Measurements from ENCODE around the gene CHD5.
"Not testable (repeated sequence)": the region's sequence is repeated elsewhere in the genome, so short reads cannot be mapped to it uniquely, and the experiment has no call there.

The CHD5 gene

DNA sequence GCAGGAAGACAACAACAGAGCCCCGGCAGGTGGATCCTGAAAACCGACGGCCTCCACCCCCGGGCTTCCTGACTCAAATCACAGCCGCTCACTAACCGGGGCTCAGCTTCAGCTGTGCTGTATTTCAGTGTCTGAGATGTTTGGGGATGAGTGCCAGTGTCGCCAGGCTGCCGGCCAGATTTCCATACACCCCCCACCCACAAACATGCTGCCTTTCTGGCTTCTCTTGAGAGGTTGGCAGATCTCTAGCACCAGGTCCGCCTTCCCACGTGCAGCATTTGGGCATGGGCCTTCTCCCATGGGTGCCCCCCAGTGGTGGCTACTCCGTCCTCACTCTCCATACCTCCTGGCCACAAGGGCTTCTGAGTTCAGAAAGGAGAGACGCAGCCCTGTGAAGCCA is 99.7 kb downstream of the CHD5 start:
- DNase-seq: no peak

DNA sequence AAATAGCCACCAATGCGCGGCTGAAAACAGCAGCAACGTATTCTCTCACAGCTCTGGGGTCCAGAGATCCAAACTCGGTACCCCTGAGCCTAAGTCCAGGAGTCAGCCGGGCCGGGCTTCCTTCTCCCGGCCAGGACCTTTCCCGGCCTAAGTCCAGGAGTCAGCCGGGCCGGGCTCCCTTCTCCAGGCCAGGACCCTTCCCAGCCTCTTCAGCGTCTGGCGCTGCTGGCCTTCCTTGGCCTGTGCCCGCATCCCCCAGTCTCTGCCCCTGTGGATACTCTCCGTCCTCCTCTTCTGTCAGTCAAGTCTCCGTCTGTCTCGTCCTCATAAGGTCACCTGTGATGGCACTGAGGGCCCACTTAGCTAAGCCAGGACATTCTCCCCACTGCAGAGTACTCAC is 102.2 kb downstream of the CHD5 start:
- no peak for DNase-seq

DNA sequence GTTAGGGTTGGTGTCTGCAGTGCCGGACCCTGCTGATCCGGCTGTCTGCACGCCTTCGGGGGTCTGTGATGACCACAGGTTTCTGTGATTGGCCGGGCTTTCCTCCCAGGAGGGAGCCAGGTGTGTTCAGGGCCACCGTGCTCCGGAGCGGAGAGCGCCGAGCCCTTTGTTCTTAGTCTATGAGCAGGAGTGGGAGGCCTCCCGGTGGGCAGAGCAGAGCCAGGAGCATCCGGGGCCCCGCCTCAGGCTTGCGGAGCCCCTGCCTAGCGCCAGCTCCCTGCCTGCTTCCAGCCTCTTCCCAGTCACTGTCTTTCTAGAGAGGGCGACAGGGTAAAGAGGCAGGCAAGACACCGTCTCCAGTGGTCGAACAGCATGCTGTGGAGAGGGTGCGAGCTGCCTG is 102.6 kb downstream of the CHD5 start:
- no peak for DNase-seq

DNA sequence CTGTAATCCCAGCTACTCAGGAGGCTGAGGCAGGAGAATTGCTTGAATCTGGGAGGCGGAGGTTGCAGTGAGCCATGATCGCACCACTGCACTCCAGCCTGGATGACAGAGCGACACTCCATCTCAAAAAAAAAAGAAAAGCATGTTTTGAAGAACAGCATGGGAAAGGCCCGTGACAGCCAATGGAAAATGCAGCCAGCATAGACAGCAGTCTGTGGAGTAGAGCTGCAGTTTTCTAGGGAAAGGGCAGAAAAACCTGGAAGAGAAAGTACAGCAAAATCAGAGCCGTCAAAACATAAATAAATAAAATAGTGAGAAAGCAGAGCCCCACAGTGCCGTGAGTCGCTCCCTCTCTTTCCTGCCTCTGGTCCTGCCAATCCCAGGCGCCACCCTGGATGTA is 103.1 kb downstream of the CHD5 start:
- not testable (repeated sequence) for DNase-seq

DNA sequence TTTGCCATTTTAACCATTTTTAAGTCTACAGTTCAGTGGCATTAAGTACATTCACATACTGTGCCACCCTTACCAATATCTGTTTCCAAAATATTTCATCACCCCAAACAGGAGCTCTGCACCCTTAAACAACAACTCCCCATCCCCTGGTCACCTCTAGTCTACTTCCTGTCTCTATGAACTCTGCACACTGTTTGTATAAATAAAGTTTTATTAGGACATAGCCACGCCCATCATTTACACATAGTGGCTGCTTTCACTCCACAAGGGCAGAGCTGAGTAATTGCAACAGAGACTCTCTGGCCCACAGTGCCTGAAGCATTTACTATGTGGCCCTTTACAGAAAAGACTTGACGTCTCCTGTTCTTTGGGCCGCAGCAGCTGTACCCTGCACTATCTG is 104.4 kb downstream of the CHD5 start:
- DNase-seq: no peak

DNA sequence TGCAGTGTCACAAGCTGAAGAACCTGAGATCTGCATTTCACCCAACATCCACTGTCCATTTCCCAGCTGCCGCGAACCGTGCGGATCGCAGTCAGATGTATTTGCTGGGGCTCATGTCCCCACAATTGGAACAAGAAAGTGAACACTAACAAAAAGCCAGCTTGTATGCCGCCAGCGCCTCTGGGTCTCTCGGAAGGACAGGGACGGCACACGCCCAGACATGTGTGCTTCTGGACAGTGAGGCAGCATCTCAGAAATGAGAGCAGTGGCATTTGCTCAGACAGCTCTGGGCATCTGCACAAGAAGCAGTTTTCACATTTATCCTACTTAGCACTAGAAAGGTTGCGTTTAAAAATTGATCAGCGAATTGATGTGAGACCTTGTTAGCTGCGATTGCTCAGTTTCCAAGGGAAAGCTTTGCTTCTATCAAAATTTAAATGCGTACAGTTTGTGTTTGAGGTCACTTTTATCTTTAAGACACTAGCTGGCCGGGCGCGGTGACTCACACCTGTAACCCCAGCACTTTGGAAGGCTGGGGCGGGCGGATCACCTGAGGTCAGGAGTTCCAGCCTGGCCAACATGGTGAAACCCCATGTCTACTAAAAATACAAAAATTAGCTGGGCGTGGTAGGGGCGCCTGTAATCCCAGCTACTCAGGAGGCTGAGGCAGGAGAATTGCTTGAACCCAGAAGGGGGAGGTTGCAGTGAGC is 105.8 kb downstream of the CHD5 start:
- DNase-seq: no peak

DNA sequence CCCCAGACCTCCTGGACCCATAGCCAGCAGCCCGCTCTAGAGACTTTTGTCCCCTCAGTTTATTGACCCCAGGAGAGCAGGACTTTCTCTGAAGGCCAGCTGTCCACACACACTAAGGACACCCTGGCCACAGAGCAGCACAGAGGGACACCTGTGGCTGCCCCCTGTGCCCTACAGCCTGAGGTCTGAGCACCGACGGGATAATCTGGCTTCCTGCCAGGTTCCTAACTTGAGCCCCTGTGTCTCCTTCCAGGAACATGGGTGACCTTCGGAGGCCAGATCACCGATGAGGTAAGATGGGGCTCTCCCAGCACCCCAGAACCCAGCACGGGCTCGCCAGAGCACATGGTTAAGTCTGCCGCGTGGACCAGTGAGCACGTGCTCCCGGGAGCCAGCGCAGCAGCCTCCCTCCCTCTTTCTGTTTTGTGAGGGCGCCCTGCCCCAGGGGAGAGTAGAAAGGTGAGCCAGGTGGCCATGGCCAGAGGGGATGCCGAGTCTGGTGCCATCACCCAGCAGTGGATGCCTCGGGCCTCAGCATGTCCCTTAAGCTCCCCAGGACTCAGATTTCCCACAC is 106.6 kb downstream of the CHD5 start:
- DNase-seq: no peak

DNA sequence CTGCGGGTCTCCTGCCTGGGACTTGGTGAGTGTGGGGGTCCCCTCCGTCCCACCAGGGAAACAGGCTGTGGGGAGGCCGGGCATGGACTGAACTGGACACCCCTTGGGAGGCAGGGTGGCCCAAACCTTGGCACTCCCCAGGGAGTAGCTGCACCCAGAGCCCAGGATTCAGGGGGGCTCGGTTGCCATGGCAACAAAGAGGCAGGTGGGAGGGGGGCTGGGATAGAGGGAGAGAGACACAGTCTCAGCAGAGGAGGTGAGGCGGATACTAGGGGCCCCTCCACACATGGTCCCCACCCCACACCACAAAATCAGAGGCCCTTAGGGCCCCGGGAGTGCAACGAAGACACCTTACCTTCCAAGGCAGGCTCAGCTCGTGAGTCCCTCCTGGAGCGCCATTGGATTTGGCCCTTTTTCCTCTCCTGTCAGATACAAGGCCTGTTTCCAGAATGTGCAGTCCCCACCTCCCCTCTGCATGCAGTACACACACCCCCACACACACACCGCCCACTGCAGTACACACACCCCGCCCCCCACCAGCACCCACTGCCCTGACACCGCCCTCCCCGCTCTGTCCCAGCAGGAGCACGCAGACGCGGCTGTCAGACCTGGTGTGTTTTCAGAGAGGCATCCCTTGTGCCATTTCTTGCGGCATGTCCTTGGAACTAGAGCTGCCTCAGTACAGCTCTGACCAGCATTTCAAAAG is 107.2 kb downstream of the CHD5 start:
- DNase-seq: no peak

DNA sequence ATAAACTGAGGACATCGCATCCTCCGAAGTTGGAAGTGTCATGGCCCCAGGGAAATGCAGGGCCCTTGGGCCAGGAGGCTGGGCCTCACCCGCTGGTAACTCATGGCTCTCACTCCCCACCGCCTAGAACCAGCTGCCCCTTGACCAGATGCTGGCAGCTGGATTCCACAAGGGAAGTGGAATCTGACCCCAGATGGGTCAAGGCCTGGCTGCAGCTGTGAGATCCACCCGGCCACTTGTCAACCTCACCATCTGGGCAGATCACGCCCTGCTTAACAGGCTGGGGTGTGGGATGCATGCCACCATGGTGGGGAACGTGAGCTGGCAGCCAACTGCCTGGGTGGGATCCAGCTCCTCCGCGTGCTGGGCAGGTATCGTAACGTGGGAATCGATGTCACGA is 108.9 kb downstream of the CHD5 start:
- no peak for DNase-seq

DNA sequence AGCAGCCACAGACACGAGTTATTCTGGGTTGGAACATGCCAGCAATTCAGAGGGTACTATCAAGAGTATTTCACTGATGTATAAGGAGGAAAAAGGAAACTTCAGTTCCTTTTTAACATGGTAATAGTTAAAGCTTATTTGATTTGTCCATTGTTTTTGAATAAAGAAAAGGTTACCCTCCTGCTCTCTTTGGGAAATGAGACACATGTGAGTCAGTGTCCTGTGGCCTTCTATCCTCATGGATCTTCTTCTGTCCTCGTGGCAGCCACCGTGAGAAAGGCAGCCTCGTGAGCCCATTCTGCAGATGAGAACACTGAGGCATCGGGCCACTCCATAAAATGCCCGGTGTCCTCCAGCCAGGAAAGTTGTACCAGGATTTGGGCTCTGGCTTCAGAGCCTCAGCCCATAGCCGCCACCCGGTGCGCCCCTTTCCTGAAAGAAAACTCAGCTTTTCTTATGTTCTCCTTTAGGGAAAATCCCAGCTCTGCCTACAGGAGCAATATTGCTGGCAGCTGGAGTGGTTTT is 109.6 kb downstream of the CHD5 start:
- DNase-seq: no peak

DNA sequence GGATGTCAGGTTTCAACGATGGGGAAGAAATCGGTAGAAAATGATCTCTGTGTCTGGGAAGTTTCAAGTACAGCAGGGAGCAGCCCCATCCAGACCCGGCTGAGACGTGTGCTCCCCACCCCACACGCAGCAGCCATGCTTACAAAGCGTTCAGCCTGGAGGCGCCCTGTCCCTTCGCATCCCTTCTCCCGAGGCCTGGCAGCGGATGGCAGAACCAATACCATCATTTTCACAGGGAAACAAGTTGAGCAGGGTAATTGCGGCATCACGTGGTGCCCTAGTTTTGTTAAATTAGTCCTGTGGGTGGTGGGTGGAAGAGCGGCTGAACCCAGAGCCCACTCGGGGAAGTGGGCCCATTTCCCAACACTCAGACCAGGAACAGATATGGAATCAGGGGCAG is 110.5 kb downstream of the CHD5 start:
- DNase-seq: no peak

DNA sequence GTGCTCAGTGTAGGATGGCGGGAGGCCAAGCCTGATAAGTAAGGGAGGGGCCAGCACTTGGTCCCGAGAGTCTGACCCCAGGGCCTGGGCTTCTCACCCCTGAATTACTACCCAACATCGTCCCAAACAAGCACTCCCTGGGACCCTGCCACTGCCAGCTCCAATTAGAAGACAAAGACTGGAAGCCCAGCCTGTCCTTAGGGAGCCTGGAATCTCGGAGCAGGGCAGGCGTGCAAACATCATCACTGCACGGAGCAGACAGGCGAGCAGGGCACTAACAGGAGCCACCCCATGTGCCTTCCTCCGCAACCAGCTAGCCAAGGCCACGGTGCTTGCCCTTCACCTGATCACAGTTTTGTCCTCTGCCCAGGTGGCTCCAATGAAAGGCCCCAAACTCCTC is 111.2 kb downstream of the CHD5 start:
- no peak for DNase-seq

DNA sequence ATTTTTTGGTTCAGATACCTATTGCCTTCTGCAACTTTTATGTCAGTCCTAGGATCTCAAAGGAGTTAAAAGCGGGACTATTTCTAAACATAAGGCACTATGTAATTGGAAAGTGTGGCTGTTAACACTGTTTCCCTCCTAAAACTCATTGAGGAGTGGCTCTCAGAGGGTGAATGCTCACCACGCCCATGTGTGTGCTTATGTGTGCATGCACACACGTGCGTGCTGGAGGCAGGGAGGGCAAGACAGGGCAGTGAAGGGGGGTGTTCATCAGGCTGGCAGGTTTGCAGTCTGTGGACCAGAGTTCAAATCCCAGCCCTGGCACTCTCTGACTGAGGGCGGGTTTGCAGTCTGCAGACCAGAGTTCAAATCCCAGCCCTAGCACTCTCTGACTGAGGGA is 112.0 kb downstream of the CHD5 start:
- no peak for DNase-seq

DNA sequence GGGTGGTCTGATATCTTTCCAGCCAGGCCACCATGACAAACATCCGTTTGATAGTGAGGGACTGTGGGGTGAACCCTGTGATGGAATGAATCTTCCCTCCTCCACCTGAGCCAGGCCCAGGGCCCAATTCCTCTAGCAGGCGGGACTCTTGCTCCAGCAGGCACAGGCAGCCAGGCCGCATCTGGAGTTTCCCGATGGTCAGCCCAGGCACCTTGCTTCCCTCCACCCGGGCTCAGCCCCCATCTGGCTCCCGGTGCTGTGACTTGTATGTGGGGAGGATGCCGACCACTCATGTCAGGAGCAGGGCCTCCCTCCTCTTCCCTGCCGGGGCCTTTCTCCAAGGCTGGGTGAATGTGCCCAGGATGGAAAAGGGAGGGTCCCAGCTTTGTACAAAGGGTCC is 113.4 kb downstream of the CHD5 start:
- DNase-seq: no peak

DNA sequence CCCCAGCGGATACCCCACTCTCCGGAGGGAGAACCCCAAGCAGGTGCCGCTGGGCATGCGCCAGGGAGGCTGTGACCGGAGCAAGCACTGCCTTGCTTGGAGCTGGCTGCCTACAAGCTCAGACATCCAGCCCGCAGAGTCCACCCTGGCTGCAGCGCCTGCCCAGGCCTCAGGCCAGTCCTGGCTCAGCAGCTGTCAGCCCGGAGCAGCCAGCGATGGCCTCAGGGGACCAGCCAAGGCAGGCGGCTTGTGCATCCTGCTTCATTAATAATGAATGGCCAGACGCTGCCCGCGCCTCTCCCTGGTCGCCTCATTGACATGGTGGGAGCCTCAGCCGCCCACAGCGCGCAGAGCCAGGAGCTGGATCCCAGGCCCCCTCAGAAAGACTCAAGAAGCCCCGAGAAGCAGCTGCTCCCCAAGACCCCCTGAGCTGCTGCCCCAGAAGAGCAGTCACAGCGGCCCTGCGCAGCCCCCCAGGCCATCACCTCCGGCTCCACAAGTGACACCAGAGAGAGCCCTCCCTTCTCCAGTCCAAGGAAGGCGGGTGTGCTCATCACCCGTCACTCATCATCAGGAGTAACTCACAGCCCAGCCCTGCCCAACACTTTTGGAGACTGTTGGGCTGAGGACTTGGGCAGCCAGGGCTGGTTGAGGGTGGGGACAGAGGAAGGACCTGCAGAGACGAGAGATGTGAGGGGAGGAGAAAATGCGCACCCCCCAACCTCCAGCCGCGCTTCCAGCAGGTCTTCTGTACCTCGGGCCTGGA is 114.8 kb downstream of the CHD5 start:
- DNase-seq: no peak

DNA sequence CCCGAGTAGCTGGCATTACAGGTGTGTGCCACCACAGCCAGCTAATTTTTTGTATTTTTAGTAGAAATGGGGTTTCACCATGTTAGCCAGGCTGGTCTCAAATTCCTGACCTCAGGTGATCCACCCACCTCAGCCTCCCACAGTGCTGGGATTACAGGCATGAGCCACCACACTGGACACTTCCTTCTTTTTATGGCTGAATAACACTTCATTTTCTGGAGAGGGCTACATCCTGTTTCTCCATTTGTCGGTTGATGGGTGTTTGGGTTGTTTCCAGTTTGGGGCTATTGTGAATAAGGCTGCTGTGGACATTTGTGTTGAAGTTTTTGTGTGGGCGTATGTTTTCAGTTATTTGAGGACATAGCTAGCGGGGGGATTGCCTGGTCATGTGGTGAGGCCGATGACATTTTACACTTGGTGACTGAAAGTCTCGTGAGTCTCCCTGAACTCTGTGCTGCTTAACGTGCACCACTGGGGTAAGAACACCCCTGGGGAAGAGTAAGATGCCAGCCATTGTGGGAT is 116.5 kb downstream of the CHD5 start:
- not testable (repeated sequence) for DNase-seq

DNA sequence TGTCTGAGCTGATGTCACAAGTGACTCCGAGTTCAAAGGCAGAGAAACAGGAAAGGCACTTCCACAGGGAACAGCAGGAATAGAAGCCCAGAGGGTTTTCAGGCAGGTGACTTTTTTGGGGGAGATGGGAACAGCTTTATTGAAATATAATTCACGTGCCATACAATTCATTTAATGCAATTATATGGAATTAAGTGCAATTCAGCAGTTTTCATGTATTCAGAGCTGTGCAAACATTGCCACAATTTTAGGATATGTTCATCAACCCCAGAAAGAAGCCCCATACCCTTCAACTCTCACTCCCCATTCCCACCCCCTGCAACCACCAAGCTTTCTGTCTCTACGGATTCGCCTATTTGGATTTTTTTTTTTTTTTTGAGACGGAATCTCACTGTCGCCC is 117.5 kb downstream of the CHD5 start:
- DNase-seq: no peak

DNA sequence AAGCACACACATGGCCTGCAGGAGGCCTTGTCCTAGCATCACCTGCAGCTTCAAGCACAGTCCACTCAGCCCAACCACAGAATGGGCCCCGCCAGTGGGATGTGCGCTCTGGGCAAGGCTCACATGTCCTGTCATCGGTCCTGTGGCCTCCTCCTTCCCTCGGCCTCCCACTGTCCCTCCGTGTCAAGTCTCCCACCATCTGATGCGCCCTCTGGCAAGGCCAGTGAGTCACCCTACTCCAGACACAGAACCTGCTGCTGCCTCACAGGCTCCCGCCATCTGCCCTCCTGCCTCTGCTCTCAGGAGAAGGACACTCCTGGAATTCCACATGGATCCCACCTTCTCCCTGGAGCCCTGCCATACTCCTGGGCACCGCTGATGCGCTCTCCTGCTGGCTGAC is 120.3 kb downstream of the CHD5 start:
- no peak for DNase-seq

DNA sequence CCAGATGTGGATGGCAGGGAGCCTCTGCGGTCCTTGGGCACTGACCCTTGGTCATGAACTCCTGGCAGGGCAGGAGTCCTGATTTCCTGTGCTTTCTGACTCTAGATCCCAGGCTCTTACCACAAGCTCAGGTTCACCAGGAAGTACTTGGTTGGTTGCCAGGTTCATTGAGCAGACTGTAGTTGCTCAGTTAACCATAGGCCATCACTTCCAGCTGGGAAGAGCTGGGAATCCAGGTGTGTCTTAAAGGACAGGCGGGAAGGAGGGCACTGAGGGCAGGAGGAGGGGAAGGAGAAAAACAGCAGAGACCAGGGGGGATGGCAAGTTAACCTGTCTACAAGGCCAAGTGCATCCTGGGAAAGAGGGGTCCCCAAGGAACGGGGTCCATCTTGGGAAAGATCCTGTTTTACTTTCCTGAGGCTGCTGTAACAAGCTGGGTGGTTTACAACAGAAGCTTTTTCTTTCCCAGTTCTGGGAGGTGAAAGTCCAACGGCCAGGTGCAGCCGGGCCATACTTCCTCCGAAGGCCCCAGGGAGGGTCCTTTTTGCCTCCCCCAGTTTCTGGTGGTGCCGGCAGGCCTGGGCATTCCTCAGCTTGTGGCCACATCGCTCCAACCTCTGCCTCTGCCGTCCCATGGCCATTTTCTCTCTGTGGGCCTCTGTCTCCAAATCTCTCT is 122.8 kb downstream of the CHD5 start:
- DNase-seq: no peak

DNA sequence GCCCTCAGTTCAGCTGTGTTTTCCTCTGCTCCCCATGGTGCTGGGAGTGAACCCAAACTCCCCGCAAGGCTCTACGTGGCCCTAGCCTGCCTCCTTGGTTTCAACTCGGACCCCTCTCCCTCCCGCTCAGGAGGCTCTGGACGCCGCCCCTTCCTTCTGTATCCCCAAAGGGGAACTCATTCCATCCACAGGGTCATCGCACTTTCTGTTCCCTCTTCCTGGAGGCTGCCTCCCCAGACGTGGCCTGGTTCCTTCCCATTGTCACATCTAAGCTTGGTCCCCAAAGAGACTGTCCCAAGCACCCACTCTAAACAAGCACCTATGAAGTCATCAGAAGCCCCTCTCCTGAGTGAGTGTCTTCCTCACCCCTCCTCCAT is 123.6 kb downstream of the CHD5 start:
- DNase-seq: no peak

DNA sequence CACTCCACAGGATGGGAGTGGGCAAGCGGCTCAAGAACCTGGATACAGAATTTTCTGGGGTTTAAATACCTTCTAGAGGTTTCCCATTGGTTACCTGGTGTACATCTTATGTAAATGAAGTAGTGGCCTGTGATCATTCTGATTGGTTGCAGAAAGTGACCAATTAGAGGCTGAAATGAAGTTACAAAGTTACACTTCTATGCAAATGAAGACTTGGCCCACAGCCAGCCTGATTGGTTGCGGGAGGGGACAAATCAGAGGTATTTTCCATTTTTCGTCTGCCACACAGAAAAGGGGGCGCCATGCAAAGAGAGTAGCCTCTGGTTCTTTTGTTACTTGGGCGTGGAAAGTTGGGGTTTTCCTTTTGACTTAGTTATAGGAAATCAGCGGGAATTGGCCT is 125.5 kb downstream of the CHD5 start:
- DNase-seq: no peak

DNA sequence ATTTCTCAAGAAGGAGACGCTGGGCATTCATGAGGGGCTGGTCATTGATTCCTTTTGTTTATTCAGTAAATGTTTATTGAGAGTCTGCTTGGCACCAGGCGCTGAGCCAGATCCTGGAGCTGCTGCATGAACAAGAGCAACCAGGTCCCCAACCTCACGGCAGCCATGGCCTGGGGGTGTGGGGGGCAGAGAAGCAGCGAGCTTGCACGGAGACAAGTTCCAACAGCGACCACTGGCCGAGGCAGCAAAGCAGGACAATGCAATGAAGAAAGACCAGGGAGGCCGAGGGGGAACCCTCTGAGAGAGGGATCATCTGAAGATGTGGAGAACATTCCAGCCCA is 126.9 kb downstream of the CHD5 start:
- no peak for DNase-seq

All from effector CD8-positive, alpha-beta T cell (primary cell).